ENCODE measurements around the gene UBXN1.

Gene UBXN1

GRCh38 chr11:62726915-62727164 is 48.0 kb upstream of the UBXN1 start:
- no peaks in the 10 kb centered on the region for H3K27me3 ChIP-seq (ENCODE audit: insufficient read depth, poor library complexity, severe bottlenecking)
- H3K4me1 ChIP-seq (ENCODE audit: insufficient read depth, poor library complexity, severe bottlenecking): peaks cover 10% of the 10 kb centered on the region
- H3K4me3 ChIP-seq (ENCODE audit: severe bottlenecking): peak overlapping the region; percentile 67
- no peaks in the 10 kb centered on the region for H3K9me3 ChIP-seq (ENCODE audit: severe bottlenecking)
- no peak; the same call in 2 of the 3 replicates for ATAC-seq (ENCODE audit: low read depth)
- H3K36me3 ChIP-seq (ENCODE audit: low read depth): peaks cover 60% of the 10 kb centered on the region
- no peak for DNase-seq (ENCODE audit: low spot score)
- peak overlapping the region; percentile 89 for H3K27ac ChIP-seq (ENCODE audit: poor library complexity, severe bottlenecking)
- no peak for TF ChIP-seq CTCF (IDR thresholded peaks at IDR 0.05; ENCODE audit: poor library complexity, severe bottlenecking)

- TF ChIP-seq CTCF (IDR thresholded peaks at IDR 0.05; ENCODE audit: poor library complexity, severe bottlenecking): no peak
- Histone ChIP-seq H3K4me1 (ENCODE audit: insufficient read depth, poor library complexity, severe bottlenecking) (peaks cover 10% of the 10 kb centered on the region), H3K27me3 (ENCODE audit: insufficient read depth, poor library complexity, severe bottlenecking) (no peaks in the 10 kb centered on the region), H3K4me3 (ENCODE audit: severe bottlenecking) (peak overlapping the region; percentile 67), H3K27ac (ENCODE audit: poor library complexity, severe bottlenecking) (peak overlapping the region; percentile 89), H3K36me3 (ENCODE audit: low read depth) (peaks cover 65% of the 10 kb centered on the region), H3K9me3 (ENCODE audit: severe bottlenecking) (no peaks in the 10 kb centered on the region)
- ATAC-seq (ENCODE audit: low read depth) (no peak), DNase-seq (ENCODE audit: low spot score) (no peak)
These were observed 47.5 kb upstream of the UBXN1 start for GRCh38 chr11:62726156-62726914.

GRCh38 chr11:62725646-62726045 is 46.8 kb upstream of the UBXN1 start:
- ATAC-seq (ENCODE audit: low read depth) (no peak), DNase-seq (ENCODE audit: low spot score) (no peak)
- H3K9me3 ChIP-seq (ENCODE audit: severe bottlenecking): no peaks in the 10 kb centered on the region
- TF ChIP-seq CTCF (IDR thresholded peaks at IDR 0.05; ENCODE audit: poor library complexity, severe bottlenecking): no peak
- peaks cover 67% of the 10 kb centered on the region for H3K36me3 ChIP-seq (ENCODE audit: low read depth)
- peak overlapping the region; percentile 89 for H3K27ac ChIP-seq (ENCODE audit: poor library complexity, severe bottlenecking)
- H3K4me1 ChIP-seq (ENCODE audit: insufficient read depth, poor library complexity, severe bottlenecking): peaks cover 10% of the 10 kb centered on the region
- no peaks in the 10 kb centered on the region for H3K27me3 ChIP-seq (ENCODE audit: insufficient read depth, poor library complexity, severe bottlenecking)
- peak overlapping the region; percentile 67 for H3K4me3 ChIP-seq (ENCODE audit: severe bottlenecking)

GRCh38 chr11:62724171-62724570 is 45.3 kb upstream of the UBXN1 start:
- no peaks in the 10 kb centered on the region for H3K27me3 ChIP-seq (ENCODE audit: insufficient read depth, poor library complexity, severe bottlenecking)
- TF ChIP-seq CTCF (IDR thresholded peaks at IDR 0.05; ENCODE audit: poor library complexity, severe bottlenecking): no peak
- H3K4me3 ChIP-seq (ENCODE audit: severe bottlenecking): peak overlapping the region; percentile 67
- no peaks in the 10 kb centered on the region for H3K9me3 ChIP-seq (ENCODE audit: severe bottlenecking)
- DNase-seq (ENCODE audit: low spot score): no peak
- no peak overlapping the region for H3K27ac ChIP-seq (ENCODE audit: poor library complexity, severe bottlenecking)
- H3K36me3 ChIP-seq (ENCODE audit: low read depth): peaks cover 72% of the 10 kb centered on the region
- H3K4me1 ChIP-seq (ENCODE audit: insufficient read depth, poor library complexity, severe bottlenecking): peaks cover 5% of the 10 kb centered on the region
- ATAC-seq (ENCODE audit: low read depth): no peak

GRCh38 chr11:62721994-62722393 is 43.1 kb upstream of the UBXN1 start:
- no peak for TF ChIP-seq CTCF (IDR thresholded peaks at IDR 0.05; ENCODE audit: poor library complexity, severe bottlenecking)

More at GRCh38 chr11:62721994-62722393, 43.1 kb upstream of the UBXN1 start:
- H3K27me3 ChIP-seq (ENCODE audit: insufficient read depth, poor library complexity, severe bottlenecking): no peaks in the 10 kb centered on the region
- peaks cover 94% of the 10 kb centered on the region for H3K36me3 ChIP-seq (ENCODE audit: low read depth)
- no peak overlapping the region for H3K27ac ChIP-seq (ENCODE audit: poor library complexity, severe bottlenecking)
- H3K4me3 ChIP-seq (ENCODE audit: severe bottlenecking): no peak overlapping the region
- ATAC-seq (ENCODE audit: low read depth) (no peak), DNase-seq (ENCODE audit: low spot score) (no peak)
- no peaks in the 10 kb centered on the region for H3K9me3 ChIP-seq (ENCODE audit: severe bottlenecking)
- H3K4me1 ChIP-seq (ENCODE audit: insufficient read depth, poor library complexity, severe bottlenecking): peaks cover 5% of the 10 kb centered on the region

Measured in RWPE2 (cell line).